ENCODE results near the gene TNFAIP8.

GRCh38 chr5:119341452-119342349 is 14.1 kb upstream of the TNFAIP8 start:
- TF ChIP-seq MAX (CRISPR knock-in tag; IDR thresholded peaks at IDR 0.05): no peak
- no peak for TF ChIP-seq CTCF (IDR thresholded peaks at IDR 0.05)
- TF ChIP-seq USF2 (CRISPR knock-in tag; IDR thresholded peaks at IDR 0.05): no peak
- TF ChIP-seq ESRRA (CRISPR knock-in tag; IDR thresholded peaks at IDR 0.05; ENCODE audit: borderline replicate concordance): no peak
- no peak for TF ChIP-seq AR (CRISPR knock-in tag; IDR thresholded peaks at IDR 0.05)
- TF ChIP-seq CREB1 (CRISPR knock-in tag; IDR thresholded peaks at IDR 0.05): no peak

Measured in WTC11 (cell line).